MCF 10A (cell line): ENCODE results near the gene ADAMTS2. TPM values are rescaled to one million over a fixed set of nuclear protein-coding genes. Genes with fewer than 3 reads are reported as not detected.
"Not testable (repeated sequence)": the region's sequence is repeated elsewhere in the genome, so short reads cannot be mapped to it uniquely, and the experiment has no call there.

Experiments used
- BruUV-seq: library from RNA; stranded (reverse); fragments of 400-500 nt; replicated peaks from 2 replicates; lab custom pipeline; 2021; lab: Mats Ljungman, UMichigan
- CTCF ChIA-PET: fragments of 300-600 bp; sonication (Branson Sonifier 250); formaldehyde crosslinking; extraction: SDS; loops from one replicate; lab custom pipeline; 2021; ENCODE audit warnings: antibody characterized with exemption, inconsistent platforms; lab: Yijun Ruan, JAX
- POLR2A ChIA-PET: fragments of 300-600, 350-650 bp; sonication (Branson Sonifier 250); formaldehyde crosslinking; extraction: SDS; loops from one replicate; lab custom pipeline; 2020; ENCODE audit warnings: antibody characterized with exemption, inconsistent platforms; lab: Yijun Ruan, JAX
- DNase-seq: peaks from one replicate; pipeline ENCODE4 v3.0.0-alpha.2; 2018; ENCODE audit not compliant: unreplicated experiment
- H3K27ac Mint-ChIP-seq: one replicate; pipeline ENCODE4 v1.8.0; 2022; ENCODE audit warnings: mild to moderate bottlenecking, low read depth, mixed read lengths; ENCODE audit not compliant: unreplicated experiment
- H3K27me3 Mint-ChIP-seq: one replicate; pipeline ENCODE4 v1.8.0; 2022; ENCODE audit warnings: mixed read lengths; ENCODE audit not compliant: insufficient read depth, unreplicated experiment
- H3K36me3 Mint-ChIP-seq: one replicate; pipeline ENCODE4 v1.8.0; 2022; ENCODE audit warnings: mild to moderate bottlenecking, moderate library complexity, mixed read lengths; ENCODE audit not compliant: insufficient read depth, unreplicated experiment
- H3K4me1 Mint-ChIP-seq: one replicate; pipeline ENCODE4 v1.8.0; 2022; ENCODE audit warnings: mixed read lengths; ENCODE audit not compliant: insufficient read depth, unreplicated experiment
- H3K4me3 Mint-ChIP-seq: one replicate; pipeline ENCODE4 v1.8.0; 2022; ENCODE audit warnings: mild to moderate bottlenecking, moderate library complexity, mixed read lengths; ENCODE audit not compliant: unreplicated experiment
- H3K9me3 Mint-ChIP-seq: one replicate; pipeline ENCODE4 v1.8.0; 2022; ENCODE audit warnings: mixed read lengths; ENCODE audit not compliant: unreplicated experiment
- CTCF ChIP-seq: fragments of 200-600 bp; IDR thresholded peaks from one replicate; pipeline ENCODE4 v1.8.0; 2022; ENCODE audit warnings: antibody characterized with exemption, mild to moderate bottlenecking; ENCODE audit not compliant: unreplicated experiment
- intact Hi-C: fragments of 100-400 bp; cut with micrococcal nuclease; formaldehyde crosslinking; loops from 2 replicates; pipeline ENCODE4 v1.14.1; 2022
- total RNA-seq: library from RNA; stranded (reverse); gene quantifications from 2 replicates; pipeline ENCODE4 v1.2.3, GENCODE V29; 2022

ADAMTS2 gene
- total RNA-seq, 1 experiment from 2014 or later: not detected

GRCh38 chr5:179326122-179326927 lies 18.9 kb downstream of the ADAMTS2 start:
- TF ChIP-seq CTCF: no peak

GRCh38 chr5:179325296-179326031 lies 19.8 kb downstream of the ADAMTS2 start:
- no peaks in the 10 kb centered on the region for H3K36me3 Mint-ChIP-seq

More at GRCh38 chr5:179326122-179326927, 18.9 kb downstream of the ADAMTS2 start:
- ChIA-PET CTCF (no interaction called here), POLR2A (no interaction called here)
- no TSS peak for BruUV-seq
- Mint-ChIP-seq H3K27me3 (no peaks in the 10 kb centered on the region), H3K9me3 (no peaks in the 10 kb centered on the region), H3K36me3 (no peaks in the 10 kb centered on the region), H3K4me1 (no peaks in the 10 kb centered on the region), H3K27ac (no peak overlapping the region), H3K4me3 (no peak overlapping the region)
- intact Hi-C loops: no loop called here
- DNase-seq: no peak

GRCh38 chr5:179324760-179325295 lies 20.4 kb downstream of the ADAMTS2 start:
- H3K27me3 Mint-ChIP-seq: no peaks in the 10 kb centered on the region
- DNase-seq: no peak
- ChIA-PET CTCF (interaction anchor here (0.6 kb wide), 2 partner anchors 39 to 48 kb away, joined by 4 read pairs; no protein-coding TSS in a partner anchor), POLR2A (no interaction called here)
- H3K36me3 Mint-ChIP-seq: no peaks in the 10 kb centered on the region
- BruUV-seq: no TSS peak
- H3K9me3 Mint-ChIP-seq: no peaks in the 10 kb centered on the region
- intact Hi-C loops: no loop called here
- no peak overlapping the region for H3K27ac Mint-ChIP-seq
- no peak overlapping the region for H3K4me3 Mint-ChIP-seq
- TF ChIP-seq CTCF: no peak
- no peaks in the 10 kb centered on the region for H3K4me1 Mint-ChIP-seq

More at GRCh38 chr5:179325296-179326031, 19.8 kb downstream of the ADAMTS2 start:
- H3K27ac Mint-ChIP-seq: no peak overlapping the region
- CTCF ChIA-PET: interaction anchor here (0.6 kb wide), 2 partner anchors 40 to 47 kb away, joined by 4 read pairs; no protein-coding TSS in a partner anchor
- H3K4me3 Mint-ChIP-seq: no peak overlapping the region
- POLR2A ChIA-PET: no interaction called here
- H3K4me1 Mint-ChIP-seq: no peaks in the 10 kb centered on the region
- TF ChIP-seq CTCF: no peak
- intact Hi-C loops: no loop called here
- no peaks in the 10 kb centered on the region for H3K27me3 Mint-ChIP-seq
- DNase-seq: no peak
- no TSS peak for BruUV-seq
- H3K9me3 Mint-ChIP-seq: no peaks in the 10 kb centered on the region

GRCh38 chr5:179324316-179324715 lies 20.9 kb downstream of the ADAMTS2 start:
- H3K4me1 Mint-ChIP-seq, POLR2A ChIA-PET, H3K27me3 Mint-ChIP-seq, H3K4me3 Mint-ChIP-seq, intact Hi-C loops, DNase-seq, H3K27ac Mint-ChIP-seq, BruUV-seq, H3K36me3 Mint-ChIP-seq, H3K9me3 Mint-ChIP-seq: not testable (repeated sequence)
- CTCF ChIA-PET: interaction anchor here (0.7 kb wide), 1 partner anchor 363 kb away, joined by 3 read pairs; no protein-coding TSS in a partner anchor
